ENCODE data around the gene CNOT1. TPM values are rescaled to one million over a fixed set of nuclear protein-coding genes. Genes with fewer than 3 reads are reported as not detected.

CNOT1 gene
- total and polyA plus RNA-seq, 10 donors: 51.5 to 199 (median 180) TPM

GRCh38 chr16:58542291-58542690 lies 87.3 kb downstream of the CNOT1 start:
- H3K4me1 ChIP-seq: no peaks in the 10 kb centered on the region
- intact Hi-C loops (cut with DNase I; ENCODE audit: low total_unique reads): no loop called here

DNA sequence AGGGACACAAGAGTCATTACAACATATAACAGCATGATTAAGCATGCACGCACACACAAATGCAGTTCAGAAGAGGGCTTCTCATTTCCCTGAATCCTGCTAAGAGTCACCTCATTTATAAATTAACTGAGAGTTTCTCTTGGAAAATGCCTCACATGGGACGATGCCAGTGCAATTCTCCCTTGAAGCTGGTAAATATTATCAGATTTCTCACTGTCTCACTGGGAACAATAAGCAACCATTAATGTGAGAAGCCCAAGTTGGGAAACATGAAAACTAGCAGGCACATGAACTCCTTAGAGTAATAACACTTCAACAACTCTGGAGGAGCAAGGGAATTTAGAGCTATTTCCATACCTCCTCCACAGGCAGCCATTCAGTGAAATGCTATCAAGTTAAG lies 87.9 kb downstream of the CNOT1 start:
- Histone ChIP-seq H3K36me3 (peaks cover 18 to 100% (median 99%) of the 10 kb centered on the region in 6 donors), H3K9me3 (no peaks in the 10 kb centered on the region), H3K27ac (no peak overlapping the region), H3K27me3 (replicated peaks in 1 of 7) (no peaks in the 10 kb centered on the region), H3K4me3 (no peak overlapping the region), H3K4me1 (no peaks in the 10 kb centered on the region)
- DNase-seq: no peak
- intact Hi-C loops (cut with DNase I; ENCODE audit: low total_unique reads): no loop called here
- 88 to 95% (median 93%) methylated on average over 2 of the region's 2 CpGs for WGBS, 5 donors
- TF ChIP-seq POLR2AphosphoS5 (IDR thresholded peaks at IDR 0.05): no peak
- TF ChIP-seq POLR2A (IDR thresholded peaks at IDR 0.05): no peak
- TF ChIP-seq CTCF (IDR thresholded peaks at IDR 0.05 in 8 of 11, conservative IDR thresholded peaks at IDR 0.05 in 3 of 11): no peak

More at GRCh38 chr16:58542291-58542690, 87.3 kb downstream of the CNOT1 start:
- H3K27me3 ChIP-seq (replicated peaks in 1 of 7): no peaks in the 10 kb centered on the region
- WGBS, 5 donors: 86 to 97% (median 93%) methylated on average over 1 of the region's 1 CpG
- no peaks in the 10 kb centered on the region for H3K9me3 ChIP-seq
- no peak overlapping the region for H3K27ac ChIP-seq
- no peak overlapping the region for H3K4me3 ChIP-seq
- DNase-seq: no peak
- TF ChIP-seq POLR2A (IDR thresholded peaks at IDR 0.05) (no peak), POLR2AphosphoS5 (IDR thresholded peaks at IDR 0.05) (no peak), CTCF (IDR thresholded peaks at IDR 0.05 in 8 of 11, conservative IDR thresholded peaks at IDR 0.05 in 3 of 11) (no peak)
- peaks cover 17 to 100% (median 99%) of the 10 kb centered on the region in 6 donors for H3K36me3 ChIP-seq

DNA sequence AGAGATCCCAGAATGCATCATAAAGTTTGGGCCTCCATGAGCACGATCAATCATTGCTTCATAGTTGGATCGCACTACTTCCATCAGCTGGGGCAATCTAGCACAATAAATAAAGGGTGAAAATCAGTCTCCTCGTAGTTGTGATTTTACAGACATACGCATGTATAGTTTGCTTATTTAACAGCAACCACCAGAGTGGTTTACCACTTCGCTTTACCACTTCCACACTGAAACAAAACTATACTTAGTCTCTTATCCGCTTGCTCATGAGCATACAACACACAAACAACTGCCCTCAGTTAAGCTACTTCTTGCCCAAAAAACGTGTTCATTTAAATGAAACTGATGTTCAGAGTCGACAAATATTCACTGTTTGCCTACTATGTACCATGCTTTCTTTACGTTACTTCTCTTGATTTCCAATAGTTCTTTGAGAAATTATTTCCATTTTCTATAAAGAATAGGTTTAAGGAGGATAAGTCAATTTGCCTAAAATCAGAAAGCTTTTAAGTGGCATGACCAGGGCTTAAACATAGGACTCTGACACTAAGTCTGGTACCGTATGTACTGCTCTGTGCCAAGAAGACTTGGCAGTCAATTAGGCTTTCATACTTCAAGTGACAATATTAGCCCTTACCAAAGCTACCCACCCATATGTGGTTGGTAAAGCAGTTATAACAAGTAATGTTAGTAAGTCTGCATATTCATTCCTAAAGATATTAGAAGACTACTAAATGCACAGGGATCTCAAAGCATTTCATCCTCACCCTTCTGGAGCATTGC lies 92.3 kb downstream of the CNOT1 start:
- intact Hi-C loops (cut with DNase I; ENCODE audit: low total_unique reads): no loop called here
- Histone ChIP-seq H3K27me3 (replicated peaks in 1 of 7) (no peaks in the 10 kb centered on the region), H3K4me1 (no peaks in the 10 kb centered on the region), H3K27ac (no peak overlapping the region), H3K4me3 (no peak overlapping the region), H3K9me3 (no peaks in the 10 kb centered on the region), H3K36me3 (peaks cover 20 to 100% (median 98%) of the 10 kb centered on the region in 6 donors)
- TF ChIP-seq CTCF (IDR thresholded peaks at IDR 0.05 in 8 of 11, conservative IDR thresholded peaks at IDR 0.05 in 3 of 11) (no peak), POLR2A (IDR thresholded peaks at IDR 0.05) (no peak), POLR2AphosphoS5 (IDR thresholded peaks at IDR 0.05) (no peak)
- WGBS, 5 donors: 81 to 90% (median 83%) methylated on average over 10 of the region's 10 CpGs
- no peak for DNase-seq

GRCh38 chr16:58536278-58536677 lies 93.3 kb downstream of the CNOT1 start:
- Histone ChIP-seq H3K36me3 (peaks cover 20 to 100% (median 98%) of the 10 kb centered on the region in 6 donors), H3K4me3 (no peak overlapping the region), H3K27me3 (replicated peaks in 1 of 7) (no peaks in the 10 kb centered on the region), H3K9me3 (no peaks in the 10 kb centered on the region), H3K27ac (no peak overlapping the region), H3K4me1 (no peaks in the 10 kb centered on the region)
- DNase-seq: no peak
- no peak for TF ChIP-seq CTCF (IDR thresholded peaks at IDR 0.05 in 8 of 11, conservative IDR thresholded peaks at IDR 0.05 in 3 of 11)
- no peak for TF ChIP-seq POLR2A (IDR thresholded peaks at IDR 0.05)
- TF ChIP-seq POLR2AphosphoS5 (IDR thresholded peaks at IDR 0.05): no peak
- intact Hi-C loops (cut with DNase I; ENCODE audit: low total_unique reads): no loop called here
- WGBS, 5 donors: 85 to 92% (median 87%) methylated on average over 5 of the region's 5 CpGs

Data from spleen (tissue), 11 donors.